ENCODE results near the gene ARFGAP1. TPM values are rescaled to one million over a fixed set of nuclear protein-coding genes. Genes with fewer than 3 reads are reported as not detected.

The ARFGAP1 gene
- total and polyA plus RNA-seq, 2 donors = 36.3 to 111 TPM

GRCh38 chr20:63228806-63229205, 43.8 kb upstream of the ARFGAP1 start:
- peaks cover 0 to 79% of the 10 kb centered on the region in 2 donors for H3K27me3 ChIP-seq (ENCODE audit: control insufficient read depth in 2 of 2, insufficient read depth in 1 of 2, low read length in 1 of 2)
- DNase-seq (ENCODE audit: low read depth in 6 of 9, low spot score in 9 of 9) = no peak
- H3K36me3 ChIP-seq (ENCODE audit: control insufficient read depth in 2 of 2, insufficient read depth in 2 of 2, low read length in 1 of 2) = no peaks in the 10 kb centered on the region
- H3K27ac ChIP-seq (ENCODE audit: low read depth in 1 of 2, low read length in 1 of 2) = no peak overlapping the region
- 54% methylated on average over 13 of the region's 13 CpGs for WGBS
- no peaks in the 10 kb centered on the region for H3K9me3 ChIP-seq (ENCODE audit: control insufficient read depth in 2 of 2, insufficient read depth in 1 of 2, low read length in 1 of 2)
- no peaks in the 10 kb centered on the region for H3K4me1 ChIP-seq (ENCODE audit: control insufficient read depth in 2 of 2, insufficient read depth in 2 of 2, low read length in 2 of 2)
- no peak overlapping the region for H3K4me3 ChIP-seq (ENCODE audit: low read length in 2 of 2)

- no peaks in the 10 kb centered on the region for H3K36me3 ChIP-seq (ENCODE audit: control insufficient read depth in 2 of 2, insufficient read depth in 2 of 2, low read length in 1 of 2)
- peaks cover 0 to 90% of the 10 kb centered on the region in 2 donors for H3K27me3 ChIP-seq (ENCODE audit: control insufficient read depth in 2 of 2, insufficient read depth in 1 of 2, low read length in 1 of 2)
- no peak overlapping the region for H3K4me3 ChIP-seq (ENCODE audit: low read length in 2 of 2)
- WGBS = 18% methylated on average over 17 of the region's 17 CpGs
- H3K9me3 ChIP-seq (ENCODE audit: control insufficient read depth in 2 of 2, insufficient read depth in 1 of 2, low read length in 1 of 2) = no peaks in the 10 kb centered on the region
- DNase-seq (ENCODE audit: low read depth in 6 of 9, low spot score in 9 of 9) = no peak
- H3K4me1 ChIP-seq (ENCODE audit: control insufficient read depth in 2 of 2, insufficient read depth in 2 of 2, low read length in 2 of 2) = no peaks in the 10 kb centered on the region
- no peak overlapping the region for H3K27ac ChIP-seq (ENCODE audit: low read depth in 1 of 2, low read length in 1 of 2)
These were observed 41.8 kb upstream of the ARFGAP1 start for GRCh38 chr20:63230800-63231268.

DNA sequence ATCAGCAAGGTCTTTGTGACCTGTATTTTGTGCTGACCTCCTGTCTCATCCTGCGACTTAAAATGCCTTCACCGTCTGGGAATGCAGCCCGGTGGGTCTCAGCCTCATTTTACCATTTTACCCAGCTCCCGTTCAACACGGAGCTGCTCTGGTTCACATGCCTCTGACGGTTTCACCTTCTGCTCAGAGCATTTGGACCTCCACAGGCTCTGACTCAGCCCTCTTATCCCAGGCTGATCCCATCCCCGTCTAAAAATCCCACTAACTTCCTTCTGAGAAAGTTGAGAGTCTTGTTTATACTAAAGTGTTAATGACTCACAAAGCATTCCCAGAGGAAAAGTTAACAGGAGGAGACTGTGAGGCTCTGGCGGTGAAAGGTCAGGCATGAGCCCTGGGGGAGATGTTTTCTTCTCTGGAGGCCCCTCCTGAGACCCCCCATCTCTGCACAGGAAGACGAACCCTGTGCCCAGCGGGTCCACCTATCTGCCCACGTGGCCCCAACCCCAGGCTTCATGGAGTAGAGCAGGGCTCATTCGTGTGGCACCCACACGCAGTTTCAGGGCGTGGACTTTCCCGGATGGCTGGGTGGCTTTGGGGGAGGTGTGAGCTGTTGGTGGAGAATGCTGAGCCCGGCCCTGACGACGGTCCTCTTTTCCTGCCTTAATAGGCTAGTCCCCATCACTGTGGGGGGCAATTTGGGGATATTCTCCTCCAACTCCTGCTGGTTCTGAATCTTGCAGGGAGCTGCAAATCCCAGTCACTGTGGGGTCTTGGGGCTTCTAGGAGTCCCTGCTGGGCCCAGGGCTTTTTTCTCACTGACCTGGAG, 40.2 kb upstream of the ARFGAP1 start:
- 63% methylated on average over 18 of the region's 18 CpGs for WGBS
- Histone ChIP-seq H3K27me3 (ENCODE audit: control insufficient read depth in 2 of 2, insufficient read depth in 1 of 2, low read length in 1 of 2) (peaks cover 0 to 87% of the 10 kb centered on the region in 2 donors), H3K9me3 (ENCODE audit: control insufficient read depth in 2 of 2, insufficient read depth in 1 of 2, low read length in 1 of 2) (no peaks in the 10 kb centered on the region), H3K36me3 (ENCODE audit: control insufficient read depth in 2 of 2, insufficient read depth in 2 of 2, low read length in 1 of 2) (no peaks in the 10 kb centered on the region), H3K27ac (ENCODE audit: low read depth in 1 of 2, low read length in 1 of 2) (no peak overlapping the region), H3K4me1 (ENCODE audit: control insufficient read depth in 2 of 2, insufficient read depth in 2 of 2, low read length in 2 of 2) (no peaks in the 10 kb centered on the region), H3K4me3 (ENCODE audit: low read length in 2 of 2) (no peak overlapping the region)
- DNase-seq (ENCODE audit: low read depth in 6 of 9, low spot score in 9 of 9) = no peak

DNA sequence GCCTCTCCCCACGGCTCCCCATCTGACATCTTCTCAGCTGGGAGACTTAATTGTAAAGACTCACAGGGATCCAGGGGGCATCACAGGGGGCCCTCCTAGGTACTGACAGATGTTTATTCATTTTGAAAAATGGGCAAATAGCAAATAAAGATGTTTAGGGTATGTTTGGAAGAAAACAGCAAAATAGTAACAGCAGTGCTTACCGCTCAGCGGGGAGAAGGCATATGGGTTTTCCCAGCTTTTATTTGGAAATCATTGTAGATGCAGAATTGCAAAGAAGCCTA, 39.6 kb upstream of the ARFGAP1 start:
- H3K4me3 ChIP-seq (ENCODE audit: low read length in 2 of 2) = no peak overlapping the region
- peaks cover 0 to 85% of the 10 kb centered on the region in 2 donors for H3K27me3 ChIP-seq (ENCODE audit: control insufficient read depth in 2 of 2, insufficient read depth in 1 of 2, low read length in 1 of 2)
- WGBS = 87% methylated on average over 3 of the region's 3 CpGs
- no peak overlapping the region for H3K27ac ChIP-seq (ENCODE audit: low read depth in 1 of 2, low read length in 1 of 2)
- no peak for DNase-seq (ENCODE audit: low read depth in 6 of 9, low spot score in 9 of 9)
- H3K9me3 ChIP-seq (ENCODE audit: control insufficient read depth in 2 of 2, insufficient read depth in 1 of 2, low read length in 1 of 2) = no peaks in the 10 kb centered on the region
- H3K36me3 ChIP-seq (ENCODE audit: control insufficient read depth in 2 of 2, insufficient read depth in 2 of 2, low read length in 1 of 2) = no peaks in the 10 kb centered on the region
- H3K4me1 ChIP-seq (ENCODE audit: control insufficient read depth in 2 of 2, insufficient read depth in 2 of 2, low read length in 2 of 2) = no peaks in the 10 kb centered on the region

DNA sequence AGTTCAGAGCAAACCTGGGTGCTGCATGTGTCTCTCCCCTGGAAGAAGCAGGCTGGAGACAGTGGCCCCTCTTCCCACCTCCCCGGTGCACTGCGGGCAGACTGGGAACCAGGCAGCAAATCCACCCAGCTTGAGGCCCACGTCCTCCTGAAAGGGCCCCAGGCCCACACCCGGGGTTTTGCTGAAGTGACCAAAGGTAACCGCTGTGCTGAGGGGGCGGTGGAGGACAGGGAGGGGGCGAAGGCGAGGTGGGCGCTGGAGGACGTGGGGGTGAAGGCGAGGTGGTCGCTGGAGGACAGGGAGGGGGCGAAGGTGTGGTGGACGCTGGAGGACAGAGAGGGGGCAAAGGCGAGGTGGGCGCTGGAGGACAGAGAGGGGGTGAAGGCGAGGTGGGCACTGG, 38.7 kb upstream of the ARFGAP1 start:
- 91% methylated on average over 17 of the region's 17 CpGs for WGBS
- no peak for DNase-seq (ENCODE audit: low read depth in 6 of 9, low spot score in 9 of 9)

GRCh38 chr20:63234693-63235398, 37.8 kb upstream of the ARFGAP1 start:
- no peak for DNase-seq (ENCODE audit: low read depth in 6 of 9, low spot score in 9 of 9)
- Histone ChIP-seq H3K9me3 (ENCODE audit: control insufficient read depth in 2 of 2, insufficient read depth in 1 of 2, low read length in 1 of 2) (no peaks in the 10 kb centered on the region), H3K36me3 (ENCODE audit: control insufficient read depth in 2 of 2, insufficient read depth in 2 of 2, low read length in 1 of 2) (no peaks in the 10 kb centered on the region), H3K4me1 (ENCODE audit: control insufficient read depth in 2 of 2, insufficient read depth in 2 of 2, low read length in 2 of 2) (peaks cover 0 to 4% of the 10 kb centered on the region in 2 donors), H3K4me3 (ENCODE audit: low read length in 2 of 2) (no peak overlapping the region), H3K27me3 (ENCODE audit: control insufficient read depth in 2 of 2, insufficient read depth in 1 of 2, low read length in 1 of 2) (peaks cover 0 to 67% of the 10 kb centered on the region in 2 donors), H3K27ac (ENCODE audit: low read depth in 1 of 2, low read length in 1 of 2) (no peak overlapping the region)
- 17% methylated on average over 20 of the region's 20 CpGs for WGBS

More for the DNA sequence above, 38.7 kb upstream of the ARFGAP1 start:
- Histone ChIP-seq H3K9me3 (ENCODE audit: control insufficient read depth in 2 of 2, insufficient read depth in 1 of 2, low read length in 1 of 2) (no peaks in the 10 kb centered on the region), H3K27ac (ENCODE audit: low read depth in 1 of 2, low read length in 1 of 2) (no peak overlapping the region), H3K4me3 (ENCODE audit: low read length in 2 of 2) (no peak overlapping the region), H3K4me1 (ENCODE audit: control insufficient read depth in 2 of 2, insufficient read depth in 2 of 2, low read length in 2 of 2) (peaks cover 0 to 4% of the 10 kb centered on the region in 2 donors), H3K36me3 (ENCODE audit: control insufficient read depth in 2 of 2, insufficient read depth in 2 of 2, low read length in 1 of 2) (no peaks in the 10 kb centered on the region), H3K27me3 (ENCODE audit: control insufficient read depth in 2 of 2, insufficient read depth in 1 of 2, low read length in 1 of 2) (peaks cover 0 to 76% of the 10 kb centered on the region in 2 donors)

DNA sequence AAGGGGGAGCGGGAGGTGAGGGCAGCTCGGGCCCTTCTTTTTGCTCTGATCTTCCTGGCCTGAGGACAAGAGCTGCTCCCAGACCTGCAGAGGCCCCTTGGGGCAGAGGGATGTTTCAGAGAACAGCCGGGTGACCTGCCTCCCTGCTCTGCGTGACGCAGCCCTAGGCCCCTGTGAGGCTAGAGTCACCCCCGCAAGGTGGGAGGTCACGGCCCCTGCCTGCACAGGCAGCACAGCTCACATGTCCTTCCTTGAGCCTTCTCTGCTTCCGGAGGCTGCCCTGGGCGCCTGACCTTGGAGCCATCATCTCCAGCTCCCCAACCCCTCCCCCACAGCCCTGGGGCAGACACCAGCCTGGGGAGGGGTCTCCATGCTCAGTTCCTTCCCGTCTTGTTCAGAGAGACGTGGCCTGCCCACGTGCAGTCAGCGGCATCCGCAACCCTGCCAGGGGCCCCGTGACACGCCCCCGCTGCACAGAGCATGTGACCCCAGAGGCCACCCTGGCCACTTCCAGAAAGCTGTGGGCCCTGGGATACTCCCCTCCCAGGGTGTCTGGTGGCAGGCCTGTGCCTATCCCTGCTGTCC, 37.1 kb upstream of the ARFGAP1 start, which contains the start of gene BIRC7:
Gene BIRC7, plus strand, starts transcription at position 507 of the 585 bp plus-strand sequence. CDS start 192 bp downstream, outside the sequence.
- DNase-seq (ENCODE audit: low read depth in 6 of 9, low spot score in 9 of 9) = no peak
- 63% methylated on average over 17 of the region's 17 CpGs for WGBS
- no peaks in the 10 kb centered on the region for H3K36me3 ChIP-seq (ENCODE audit: control insufficient read depth in 2 of 2, insufficient read depth in 2 of 2, low read length in 1 of 2)
- no peak within 1 kb of the TSS for H3K4me3 ChIP-seq (ENCODE audit: low read length in 2 of 2)
- peaks cover 0 to 4% of the 10 kb centered on the region in 2 donors for H3K4me1 ChIP-seq (ENCODE audit: control insufficient read depth in 2 of 2, insufficient read depth in 2 of 2, low read length in 2 of 2)
- H3K27ac ChIP-seq (ENCODE audit: low read depth in 1 of 2, low read length in 1 of 2) = no peak within 1 kb of the TSS
- H3K27me3 ChIP-seq (ENCODE audit: control insufficient read depth in 2 of 2, insufficient read depth in 1 of 2, low read length in 1 of 2) = peaks cover 0 to 61% of the 10 kb centered on the region in 2 donors
- no peaks in the 10 kb centered on the region for H3K9me3 ChIP-seq (ENCODE audit: control insufficient read depth in 2 of 2, insufficient read depth in 1 of 2, low read length in 1 of 2)

GRCh38 chr20:63236116-63236837, 36.3 kb upstream of the ARFGAP1 start:
- Histone ChIP-seq H3K27me3 (ENCODE audit: control insufficient read depth in 2 of 2, insufficient read depth in 1 of 2, low read length in 1 of 2) (peaks cover 0 to 53% of the 10 kb centered on the region in 2 donors), H3K9me3 (ENCODE audit: control insufficient read depth in 2 of 2, insufficient read depth in 1 of 2, low read length in 1 of 2) (no peaks in the 10 kb centered on the region), H3K36me3 (ENCODE audit: control insufficient read depth in 2 of 2, insufficient read depth in 2 of 2, low read length in 1 of 2) (no peaks in the 10 kb centered on the region), H3K4me3 (ENCODE audit: low read length in 2 of 2) (no peak overlapping the region), H3K4me1 (ENCODE audit: control insufficient read depth in 2 of 2, insufficient read depth in 2 of 2, low read length in 2 of 2) (peaks cover 0 to 4% of the 10 kb centered on the region in 2 donors), H3K27ac (ENCODE audit: low read depth in 1 of 2, low read length in 1 of 2) (no peak overlapping the region)
- DNase-seq (ENCODE audit: low read depth in 6 of 9, low spot score in 9 of 9) = no peak
- 91% methylated on average over 26 of the region's 26 CpGs for WGBS

All from thymus (tissue), 11 donors.